CD4-positive, alpha-beta T cell (primary cell): ENCODE data around the gene USB1. TPM values are rescaled to one million over a fixed set of nuclear protein-coding genes. Genes with fewer than 3 reads are reported as not detected.

Source experiments
- ATAC-seq: fragments of 200-7000 bp; cut with Tn5 transposase; one replicate; pipeline ENCODE4 v1.10.0; 2022; ENCODE audit warnings: mild to moderate bottlenecking; ENCODE audit not compliant: poor library complexity
- CTCF ChIA-PET: fragments of 350-600 bp; sonication (Branson Sonifier 250); formaldehyde crosslinking; loops from one replicate; lab custom pipeline; 2021; ENCODE audit warnings: antibody characterized with exemption, inconsistent platforms; lab: Charles Lee
- POLR2A ChIA-PET: fragments of 350-600 bp; sonication (Branson Sonifier 250); formaldehyde crosslinking; loops from one replicate; lab custom pipeline; 2021; ENCODE audit warnings: antibody characterized with exemption, inconsistent platforms; lab: Charles Lee
- DNase-seq, 14 experiments: peaks; one replicate each; pipeline ENCODE4 v3.0.0-alpha.2; 2013 to 2020; ENCODE audit warnings: mixed read lengths in 2 of 14
- H3K27ac ChIP-seq, 2 donors: one replicate each; pipeline versions ENCODE4 v1.5.1 to v1.7.0; 2013; ENCODE audit warnings: low read length in 2 of 2, low read depth in 1 of 2, mild to moderate bottlenecking in 1 of 2
- H3K27me3 ChIP-seq, 2 experiments: 1 replicate in 1 of 2; 2 replicates in 1 of 2; pipeline versions ENCODE4 v1.6.1 to v1.7.0; 2013; ENCODE audit warnings: low read length in 2 of 2, control low read depth in 1 of 2, mild to moderate bottlenecking in 1 of 2, moderate library complexity in 1 of 2; ENCODE audit not compliant: insufficient read depth in 2 of 2, control insufficient read depth in 1 of 2
- H3K36me3 ChIP-seq: one replicate; pipeline ENCODE4 v1.6.1; 2013; ENCODE audit warnings: low read length, control low read depth; ENCODE audit not compliant: insufficient read depth
- H3K4me1 ChIP-seq: one replicate; pipeline ENCODE4 v1.6.1; 2013; ENCODE audit warnings: low read length, control low read depth; ENCODE audit not compliant: insufficient read depth
- H3K4me3 ChIP-seq: one replicate; pipeline ENCODE4 v1.5.1; 2013; ENCODE audit warnings: mild to moderate bottlenecking, low read length, moderate library complexity
- H3K9me3 ChIP-seq, 2 experiments: 1 replicate in 1 of 2; 2 replicates in 1 of 2; pipeline versions ENCODE4 v1.6.1 to v1.7.0; 2013; ENCODE audit warnings: low read length in 2 of 2, mild to moderate bottlenecking in 2 of 2, control low read depth in 1 of 2, moderate library complexity in 1 of 2; ENCODE audit not compliant: control insufficient read depth in 1 of 2, insufficient read depth in 1 of 2
- H3K27ac Mint-ChIP-seq: one replicate; pipeline ENCODE4 v1.8.0; 2020; ENCODE audit warnings: mixed read lengths
- H3K27me3 Mint-ChIP-seq: one replicate; pipeline ENCODE4 v1.8.0; 2021; ENCODE audit warnings: mixed read lengths
- H3K36me3 Mint-ChIP-seq: one replicate; pipeline ENCODE4 v1.8.0; 2021; ENCODE audit warnings: low read depth, mixed read lengths
- H3K4me1 Mint-ChIP-seq: one replicate; pipeline ENCODE4 v1.8.0; 2021; ENCODE audit warnings: low read depth, mixed read lengths
- H3K4me3 Mint-ChIP-seq: one replicate; pipeline ENCODE4 v1.8.0; 2020; ENCODE audit warnings: mild to moderate bottlenecking, mixed read lengths
- H3K9me3 Mint-ChIP-seq: one replicate; pipeline ENCODE4 v1.8.0; 2020; ENCODE audit warnings: mixed read lengths
- intact Hi-C, 2 experiments: fragments of 100-400 bp; cut with DNase I in 1 of 2; cut with micrococcal nuclease in 1 of 2; formaldehyde crosslinking; loops; one replicate each; pipeline versions ENCODE4 v1.15.1 to v1.9.0; 2023 to 2025; cut with DNase I, micrococcal nuclease
- total RNA-seq, 174 experiments: library from RNA in 2 of 174; stranded (reverse) in 2 of 174; gene quantifications; one replicate each; pipeline ENCODE4 v1.2.3 and lab custom pipeline; 2021 to 2026
- TF ChIP-seq, protein P1 (sequence below): fragments of 200-600 bp; IDR thresholded peaks from one replicate; pipeline ENCODE4 v1.8.0; 2022; ENCODE audit warnings: antibody characterized with exemption, mild to moderate bottlenecking

USB1 gene
- total RNA-seq, 2 experiments from 2014 or later: 22.4 to 25.7 TPM

DNA sequence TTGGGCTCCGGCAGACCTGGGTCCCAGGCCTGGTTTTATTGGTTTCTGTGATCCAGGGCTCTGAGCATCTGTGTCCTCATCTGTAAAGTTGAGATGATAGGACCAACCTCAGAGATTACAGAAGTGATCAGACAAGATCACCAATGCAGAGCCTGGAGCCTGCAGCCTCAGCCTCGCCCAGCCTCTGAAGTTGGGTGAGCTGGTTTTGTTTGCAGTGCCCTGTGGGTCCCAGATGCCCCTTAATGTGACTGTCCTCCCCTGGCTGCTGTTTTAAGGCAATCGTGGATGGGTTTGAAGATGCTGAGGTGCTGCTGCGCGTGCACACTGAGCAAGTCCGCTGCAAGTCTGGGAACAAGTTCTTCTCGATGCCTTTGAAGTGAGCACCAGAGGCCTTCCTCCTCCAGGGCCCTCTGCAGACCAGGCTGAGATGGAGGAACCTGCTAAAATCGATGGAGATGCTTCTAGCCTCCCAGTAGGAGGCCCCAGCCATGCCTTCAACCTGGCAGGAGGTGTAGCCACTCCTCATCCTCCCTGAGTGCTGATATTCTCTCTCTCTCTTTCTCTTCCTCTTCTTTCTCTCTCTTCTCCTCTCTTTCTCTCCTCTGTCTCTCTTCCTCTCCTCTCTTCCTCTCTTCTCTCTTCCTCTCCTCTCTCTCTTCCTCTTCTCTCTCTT, 18.8 kb downstream of the USB1 start:
- H3K4me3 ChIP-seq: no peak overlapping the region
- ATAC-seq (peak; percentile 22), DNase-seq (peak in 2 of 14 experiments; percentile 18 to 36)
- TF ChIP-seq, protein P1, sequence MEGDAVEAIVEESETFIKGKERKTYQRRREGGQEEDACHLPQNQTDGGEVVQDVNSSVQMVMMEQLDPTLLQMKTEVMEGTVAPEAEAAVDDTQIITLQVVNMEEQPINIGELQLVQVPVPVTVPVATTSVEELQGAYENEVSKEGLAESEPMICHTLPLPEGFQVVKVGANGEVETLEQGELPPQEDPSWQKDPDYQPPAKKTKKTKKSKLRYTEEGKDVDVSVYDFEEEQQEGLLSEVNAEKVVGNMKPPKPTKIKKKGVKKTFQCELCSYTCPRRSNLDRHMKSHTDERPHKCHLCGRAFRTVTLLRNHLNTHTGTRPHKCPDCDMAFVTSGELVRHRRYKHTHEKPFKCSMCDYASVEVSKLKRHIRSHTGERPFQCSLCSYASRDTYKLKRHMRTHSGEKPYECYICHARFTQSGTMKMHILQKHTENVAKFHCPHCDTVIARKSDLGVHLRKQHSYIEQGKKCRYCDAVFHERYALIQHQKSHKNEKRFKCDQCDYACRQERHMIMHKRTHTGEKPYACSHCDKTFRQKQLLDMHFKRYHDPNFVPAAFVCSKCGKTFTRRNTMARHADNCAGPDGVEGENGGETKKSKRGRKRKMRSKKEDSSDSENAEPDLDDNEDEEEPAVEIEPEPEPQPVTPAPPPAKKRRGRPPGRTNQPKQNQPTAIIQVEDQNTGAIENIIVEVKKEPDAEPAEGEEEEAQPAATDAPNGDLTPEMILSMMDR: no peak
- CTCF ChIA-PET: no interaction called here
- Mint-ChIP-seq H3K9me3 (no peaks in the 10 kb centered on the region), H3K27me3 (peaks cover 2% of the 10 kb centered on the region), H3K4me3 (no peak overlapping the region), H3K36me3 (peaks cover 7% of the 10 kb centered on the region), H3K4me1 (peaks cover 18% of the 10 kb centered on the region), H3K27ac (peak overlapping the region; percentile 54)
- H3K27ac ChIP-seq: peak overlapping the region in 1 of 2 donors; percentile 55
- H3K27me3 ChIP-seq: no peaks in the 10 kb centered on the region
- H3K9me3 ChIP-seq: no peaks in the 10 kb centered on the region
- intact Hi-C loops: loop anchor here (2.0 to 5.0 kb wide), 4 partner anchors 109 to 737 kb away; partner anchors contain the start of gene CFAP20 (in 1 of the 2)
- peaks cover 22% of the 10 kb centered on the region for H3K4me1 ChIP-seq
- POLR2A ChIA-PET: no interaction called here
- H3K36me3 ChIP-seq: peaks cover 25% of the 10 kb centered on the region

DNA sequence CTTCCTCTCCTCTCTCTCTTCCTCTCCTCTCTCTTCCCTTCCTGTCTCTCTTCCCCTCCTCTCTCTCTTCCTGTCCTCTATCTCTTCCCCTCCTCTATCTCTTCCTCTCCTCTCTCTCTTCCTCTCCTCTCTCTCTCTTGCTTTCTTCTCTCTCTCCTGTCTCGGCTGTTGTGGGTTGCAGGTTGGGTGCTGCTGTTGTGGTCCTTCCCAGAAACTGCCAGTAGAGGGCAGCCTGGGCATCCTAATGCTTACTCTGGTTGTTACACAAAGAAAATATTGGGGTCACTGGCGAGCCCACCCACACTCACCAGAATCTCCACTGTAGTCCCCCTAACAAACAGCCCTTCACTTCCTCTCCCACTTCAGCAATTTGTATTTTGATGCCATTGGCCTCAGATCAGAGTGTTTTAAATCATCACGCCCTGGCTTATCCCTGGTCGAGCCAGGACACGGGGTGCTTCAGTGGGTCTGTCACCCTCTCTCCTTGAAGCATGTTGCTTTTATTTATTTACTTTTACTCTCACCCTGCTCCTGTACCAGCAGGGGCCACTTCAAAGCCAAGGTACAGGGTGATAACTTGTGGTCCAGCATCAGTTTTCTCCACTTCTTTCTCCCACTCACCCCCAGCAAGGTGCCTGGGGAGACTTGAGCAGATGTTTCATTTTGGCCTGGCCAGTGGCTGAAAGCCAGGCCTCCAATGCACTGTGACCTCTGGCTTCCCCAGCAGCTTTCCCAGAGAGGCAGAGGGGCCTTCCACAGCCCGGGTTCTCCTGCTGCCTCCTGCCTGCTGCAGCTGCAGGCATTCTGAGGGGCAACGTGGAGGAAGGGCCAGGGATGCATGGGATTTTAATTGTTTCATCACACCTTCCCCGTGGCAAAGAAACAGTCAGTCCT, 19.7 kb downstream of the USB1 start:
- peaks cover 22% of the 10 kb centered on the region for H3K36me3 ChIP-seq
- no peaks in the 10 kb centered on the region for H3K9me3 ChIP-seq
- ATAC-seq: peak; percentile 66
- intact Hi-C loops: loop anchor here (2.0 to 5.0 kb wide), 3 partner anchors 108 to 466 kb away; partner anchors contain the start of gene CFAP20 (in 1 of the 2)
- H3K4me3 ChIP-seq: no peak overlapping the region
- H3K9me3 Mint-ChIP-seq: no peaks in the 10 kb centered on the region
- POLR2A ChIA-PET: no interaction called here
- peaks cover 27% of the 10 kb centered on the region for H3K4me1 ChIP-seq
- H3K36me3 Mint-ChIP-seq: peaks cover 7% of the 10 kb centered on the region
- TF ChIP-seq, protein P1: peak; percentile 85
- peak overlapping the region; percentile 28 for H3K4me3 Mint-ChIP-seq
- peaks cover 4% of the 10 kb centered on the region for H3K27me3 Mint-ChIP-seq
- DNase-seq: peak; percentile 48 to 81 (median 58)
- H3K27ac ChIP-seq: peak overlapping the region in 1 of 2 donors; percentile 55
- CTCF ChIA-PET: interaction anchor here (1.2 kb wide), 1 partner anchor 286 kb away, joined by 3 read pairs; no protein-coding TSS in a partner anchor
- H3K27me3 ChIP-seq: no peaks in the 10 kb centered on the region
- peak overlapping the region; percentile 55 for H3K27ac Mint-ChIP-seq
- H3K4me1 Mint-ChIP-seq: peaks cover 20% of the 10 kb centered on the region
